Spleen (tissue), 11 donors: ENCODE data around the gene DNAJB8. TPM values are rescaled to one million over a fixed set of nuclear protein-coding genes. Genes with fewer than 3 reads are reported as not detected.

Experiments
- DNase-seq: peaks from one replicate; pipeline ENCODE4 v3.0.0-alpha.2; 2020
- H3K27ac ChIP-seq, 8 donors: fragments of 200-600 bp; sonication (generic) in 7 of 8; 1 replicate in 4 of 8; 2 replicates in 4 of 8; pipeline versions ENCODE4 v1.5.0 to v1.8.0; 2016 to 2021; ENCODE audit warnings: inconsistent platforms in 4 of 8, mild to moderate bottlenecking in 4 of 8, moderate library complexity in 1 of 8
- H3K27me3 ChIP-seq, 7 donors: fragments of 200-600 bp; sonication (generic) in 6 of 7; replicated peaks in 1 of 7; 1 replicate in 4 of 7; 2 replicates in 3 of 7; pipeline versions ENCODE4 v1.5.0 to v1.8.0; 2016 to 2021; ENCODE audit warnings: inconsistent platforms in 3 of 7, mild to moderate bottlenecking in 1 of 7
- H3K36me3 ChIP-seq, 6 donors: fragments of 200-600 bp; sonication (generic) in 5 of 6; 1 replicate in 4 of 6; 2 replicates in 2 of 6; pipeline versions ENCODE4 v1.5.0 to v1.8.0; 2016 to 2021; ENCODE audit warnings: inconsistent platforms in 2 of 6
- H3K4me1 ChIP-seq, 6 donors: fragments of 200-600 bp; sonication (generic) in 5 of 6; 1 replicate in 3 of 6; 2 replicates in 3 of 6; pipeline versions ENCODE4 v1.5.0 to v1.8.0; 2016 to 2021; ENCODE audit warnings: inconsistent platforms in 3 of 6
- H3K4me3 ChIP-seq, 8 donors: fragments of 200-600 bp; sonication (generic) in 7 of 8; 1 replicate in 4 of 8; 2 replicates in 4 of 8; pipeline versions ENCODE4 v1.5.0 to v1.8.0; 2016 to 2021; ENCODE audit warnings: inconsistent platforms in 4 of 8, mild to moderate bottlenecking in 4 of 8, moderate library complexity in 2 of 8
- H3K9me3 ChIP-seq, 8 donors: fragments of 200-600 bp; sonication (generic) in 7 of 8; 1 replicate in 4 of 8; 2 replicates in 4 of 8; pipeline versions ENCODE4 v1.5.0 to v1.8.0; 2016 to 2021; ENCODE audit warnings: inconsistent platforms in 4 of 8
- POLR2A ChIP-seq, 3 donors: fragments of 450-650 bp; IDR thresholded peaks; one replicate each; pipeline ENCODE4 v1.5.1; 2017; ENCODE audit warnings: antibody characterized with exemption in 3 of 3, mild to moderate bottlenecking in 1 of 3
- POLR2AphosphoS5 ChIP-seq, 3 donors: sonication (generic); formaldehyde crosslinking; IDR thresholded peaks; one replicate each; pipeline ENCODE4 v1.5.1; 2017; ENCODE audit warnings: antibody characterized with exemption in 3 of 3
- WGBS, 5 donors: extraction: QIAGEN DNeasy Blood & Tissue Kit in 3 of 5; methylation state at CpG; one replicate each; pipeline versions ENCODE4 v1.1.5 to v1.1.7; 2013 to 2018; 5-methylcytosine and 5-hydroxymethylcytosine counted together
- intact Hi-C: fragments of 100-400 bp; cut with DNase I; formaldehyde crosslinking; loops from one replicate; pipeline ENCODE4 v1.15.0; 2023; ENCODE audit warnings: low total_unique reads
- polyA plus RNA-seq, 3 donors: library from polyadenylated mRNA; stranded (reverse); fragments of 200-250 nt; gene quantifications; one replicate each; pipeline ENCODE4 v1.2.1, GENCODE V29; 2013
- total RNA-seq, 7 donors: library from RNA; depleted of rRNA in 3 of 7; stranded (reverse); fragments of >200 nt in 3 of 7; fragmentation: NEBNext Ultra II Directional in 4 of 7; extraction: Animal tissue kit (Norgen Biotek cat#: 25700) in 4 of 7; gene quantifications; one replicate each; pipeline versions ENCODE4 v1.1.0 to v1.2.1, GENCODE V29; 2016 to 2021
- TF ChIP-seq, protein P1 (sequence below), 11 experiments: fragments of 200-600 bp in 7 of 11; fragments of 450-650 bp in 4 of 11; sonication (generic) in 4 of 11; IDR thresholded peaks in 8 of 11; conservative IDR thresholded peaks in 3 of 11; 1 replicate in 7 of 11; 2 replicates in 4 of 11; pipeline versions ENCODE4 v1.4.0 to v1.8.0; 2016 to 2021; ENCODE audit warnings: antibody characterized with exemption in 11 of 11, inconsistent platforms in 4 of 11, mild to moderate bottlenecking in 1 of 11
- donor health status: healthy with polysubstance abuse.
- donor health status: DM: no; HTN: no; CAD: no; lungs with moderate emphysema.
- donor health status: DM: no; HTN: no; CAD: no.
- donor health status: Bipolar disorder and iron deficiency.
- donor health status: healthy.
- donor health status: DM: no; HTN: no; CAD: no.
- donor health status: DM: yes; HTN: yes; CAD: no.

DNAJB8 gene
- total and polyA plus RNA-seq, 10 donors = not detected

DNA sequence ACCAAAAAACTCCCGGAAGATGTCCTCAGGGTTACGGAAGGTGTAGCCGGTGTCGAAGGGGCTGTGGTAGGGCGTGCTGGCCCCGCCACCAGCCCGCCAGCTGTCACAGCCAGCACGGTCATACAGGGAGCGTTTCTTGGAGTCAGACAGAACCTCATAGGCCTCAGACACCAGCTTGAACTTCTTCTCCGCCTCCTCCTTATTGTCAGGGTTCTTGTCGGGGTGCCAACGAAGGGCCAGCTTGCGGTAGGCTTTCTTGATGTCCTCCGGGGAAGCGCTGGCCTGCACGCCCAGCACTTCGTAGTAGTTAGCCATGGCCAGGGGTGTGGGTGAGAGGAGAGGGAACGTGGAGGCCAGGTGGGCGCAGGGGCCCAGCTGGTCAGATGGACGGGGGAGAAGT is 3.8 kb downstream of the DNAJB8 start:
- Histone ChIP-seq H3K36me3 (no peaks in the 10 kb centered on the region), H3K4me1 (peaks cover 0 to 3% (median 0%) of the 10 kb centered on the region in 6 donors), H3K4me3 (no peak overlapping the region), H3K27me3 (peaks cover 0 to 16% (median 0%) of the 10 kb centered on the region in 7 donors), H3K27ac (no peak overlapping the region), H3K9me3 (no peaks in the 10 kb centered on the region)
- intact Hi-C loops = no loop called here
- DNase-seq = no peak
- WGBS, 5 donors = 90 to 95% (median 92%) methylated on average over 20 of the region's 20 CpGs
- TF ChIP-seq, protein P1, sequence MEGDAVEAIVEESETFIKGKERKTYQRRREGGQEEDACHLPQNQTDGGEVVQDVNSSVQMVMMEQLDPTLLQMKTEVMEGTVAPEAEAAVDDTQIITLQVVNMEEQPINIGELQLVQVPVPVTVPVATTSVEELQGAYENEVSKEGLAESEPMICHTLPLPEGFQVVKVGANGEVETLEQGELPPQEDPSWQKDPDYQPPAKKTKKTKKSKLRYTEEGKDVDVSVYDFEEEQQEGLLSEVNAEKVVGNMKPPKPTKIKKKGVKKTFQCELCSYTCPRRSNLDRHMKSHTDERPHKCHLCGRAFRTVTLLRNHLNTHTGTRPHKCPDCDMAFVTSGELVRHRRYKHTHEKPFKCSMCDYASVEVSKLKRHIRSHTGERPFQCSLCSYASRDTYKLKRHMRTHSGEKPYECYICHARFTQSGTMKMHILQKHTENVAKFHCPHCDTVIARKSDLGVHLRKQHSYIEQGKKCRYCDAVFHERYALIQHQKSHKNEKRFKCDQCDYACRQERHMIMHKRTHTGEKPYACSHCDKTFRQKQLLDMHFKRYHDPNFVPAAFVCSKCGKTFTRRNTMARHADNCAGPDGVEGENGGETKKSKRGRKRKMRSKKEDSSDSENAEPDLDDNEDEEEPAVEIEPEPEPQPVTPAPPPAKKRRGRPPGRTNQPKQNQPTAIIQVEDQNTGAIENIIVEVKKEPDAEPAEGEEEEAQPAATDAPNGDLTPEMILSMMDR (IDR thresholded peaks at IDR 0.05 in 8 of 11, conservative IDR thresholded peaks at IDR 0.05 in 3 of 11) = no peak
- TF ChIP-seq POLR2A (IDR thresholded peaks at IDR 0.05) (no peak), POLR2AphosphoS5 (IDR thresholded peaks at IDR 0.05) (no peak)

DNA sequence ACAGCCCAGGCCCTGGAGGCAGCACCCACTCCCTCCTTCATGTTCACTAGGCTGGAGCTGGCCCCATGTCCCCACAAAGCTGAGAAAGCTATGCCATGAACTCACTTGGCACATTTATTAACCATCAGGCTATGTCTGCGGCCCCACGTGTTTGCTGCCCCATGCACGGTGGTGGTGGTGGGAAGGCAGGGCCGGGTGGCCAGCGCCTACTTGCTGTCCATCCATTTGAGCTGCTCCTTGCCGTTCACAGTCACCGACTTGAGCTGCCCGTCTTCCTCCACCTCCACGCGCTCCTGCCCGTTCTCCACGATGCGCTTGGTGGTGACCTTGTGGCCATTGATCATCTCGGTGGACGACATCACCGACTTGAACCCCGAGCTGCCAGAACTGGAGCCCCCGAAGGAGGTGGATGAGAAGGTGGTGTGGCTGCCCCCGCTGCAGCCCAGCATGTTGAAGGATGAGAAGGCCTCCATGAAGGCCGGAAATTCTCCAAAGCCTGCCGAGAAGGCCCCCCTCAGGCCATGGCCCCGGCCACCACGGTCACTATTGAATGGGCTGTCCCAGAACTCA is 4.3 kb downstream of the DNAJB8 start:
- H3K27me3 ChIP-seq = peaks cover 0 to 17% (median 0%) of the 10 kb centered on the region in 7 donors
- H3K36me3 ChIP-seq = no peaks in the 10 kb centered on the region
- H3K9me3 ChIP-seq = no peaks in the 10 kb centered on the region
- no peak overlapping the region for H3K4me3 ChIP-seq
- no peak for TF ChIP-seq POLR2AphosphoS5 (IDR thresholded peaks at IDR 0.05)
- TF ChIP-seq, protein P1 (IDR thresholded peaks at IDR 0.05 in 8 of 11, conservative IDR thresholded peaks at IDR 0.05 in 3 of 11) = no peak
- no peak for TF ChIP-seq POLR2A (IDR thresholded peaks at IDR 0.05)
- WGBS, 5 donors = 91 to 97% (median 93%) methylated on average over 23 of the region's 23 CpGs
- intact Hi-C loops = no loop called here
- no peak for DNase-seq
- no peak overlapping the region for H3K27ac ChIP-seq
- peaks cover 0 to 5% (median 0%) of the 10 kb centered on the region in 6 donors for H3K4me1 ChIP-seq

DNA sequence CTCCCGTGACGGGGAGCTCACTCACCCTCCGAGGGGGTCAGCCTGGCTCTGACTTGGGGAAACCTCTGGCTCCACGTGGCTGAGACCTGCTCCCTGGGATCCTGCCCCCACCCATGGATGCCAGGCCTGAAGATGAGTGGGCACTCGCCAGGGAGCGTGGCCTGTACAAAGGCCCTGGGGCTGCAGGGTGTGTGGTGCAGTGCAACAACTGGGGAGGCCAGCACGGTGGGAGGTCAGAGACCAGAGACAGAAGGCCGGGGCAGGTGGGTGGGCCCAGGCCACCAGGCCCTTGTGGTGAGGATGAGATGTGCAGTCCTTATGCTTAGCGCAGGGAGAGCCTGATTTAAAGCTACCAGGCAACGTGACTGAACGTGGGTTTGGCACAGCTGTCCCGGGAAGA is 5.0 kb downstream of the DNAJB8 start:
- 78 to 85% (median 80%) methylated on average over 11 to 12 of the region's 12 CpGs for WGBS, 5 donors
- no peak overlapping the region for H3K27ac ChIP-seq
- TF ChIP-seq POLR2AphosphoS5 (IDR thresholded peaks at IDR 0.05) (no peak), POLR2A (IDR thresholded peaks at IDR 0.05) (no peak)
- TF ChIP-seq, protein P1 (IDR thresholded peaks at IDR 0.05 in 8 of 11, conservative IDR thresholded peaks at IDR 0.05 in 3 of 11) = no peak
- no peak overlapping the region for H3K4me3 ChIP-seq
- intact Hi-C loops = no loop called here
- peaks cover 0 to 5% (median 0%) of the 10 kb centered on the region in 6 donors for H3K4me1 ChIP-seq
- H3K9me3 ChIP-seq = no peaks in the 10 kb centered on the region
- no peak for DNase-seq
- H3K27me3 ChIP-seq = peaks cover 0 to 23% (median 0%) of the 10 kb centered on the region in 7 donors
- no peaks in the 10 kb centered on the region for H3K36me3 ChIP-seq

DNA sequence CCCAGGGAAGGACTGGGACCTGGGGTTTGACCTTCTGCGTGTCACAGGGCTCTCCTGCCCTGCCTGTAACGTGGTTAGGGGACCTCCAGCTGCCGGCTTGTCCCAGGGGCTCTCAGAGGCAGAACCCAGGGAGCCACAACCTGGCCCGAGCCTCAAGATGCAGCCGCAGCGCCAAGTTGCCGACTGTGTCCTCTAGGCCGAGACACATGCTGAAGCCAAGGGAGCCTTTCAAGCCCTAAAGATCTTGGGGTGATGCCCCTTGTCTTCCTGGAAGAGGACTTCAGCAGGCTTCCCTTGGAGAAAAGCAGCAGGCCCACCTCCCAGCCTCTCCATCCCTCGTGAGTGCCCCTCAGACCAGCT is 7.2 kb downstream of the DNAJB8 start:
- H3K36me3 ChIP-seq = no peaks in the 10 kb centered on the region
- no peak overlapping the region for H3K4me3 ChIP-seq
- no peak for DNase-seq
- WGBS, 5 donors = 82 to 95% (median 89%) methylated on average over 9 of the region's 9 CpGs
- intact Hi-C loops = no loop called here
- H3K4me1 ChIP-seq = peaks cover 0 to 5% (median 0%) of the 10 kb centered on the region in 6 donors
- TF ChIP-seq, protein P1 (IDR thresholded peaks at IDR 0.05 in 8 of 11, conservative IDR thresholded peaks at IDR 0.05 in 3 of 11) = no peak
- TF ChIP-seq POLR2AphosphoS5 (IDR thresholded peaks at IDR 0.05) (no peak), POLR2A (IDR thresholded peaks at IDR 0.05) (no peak)
- H3K27me3 ChIP-seq = peaks cover 0 to 39% (median 0%) of the 10 kb centered on the region in 7 donors
- no peaks in the 10 kb centered on the region for H3K9me3 ChIP-seq
- H3K27ac ChIP-seq = no peak overlapping the region
